ENCODE results near the gene NKIRAS1.

GRCh38 chr3:23873941-23874340 is 42.8 kb downstream of the NKIRAS1 start:
- no peak for TF ChIP-seq YY1 (IDR thresholded peaks at IDR 0.05; ENCODE audit: insufficient read depth, insufficient read length)
- TF ChIP-seq SUZ12 (IDR thresholded peaks at IDR 0.05; ENCODE audit: extremely low read depth, insufficient read depth, insufficient read length) = no peak
